BJ (cell line): ENCODE results near the gene RSPH6A. TPM values are rescaled to one million over a fixed set of nuclear protein-coding genes. Genes with fewer than 3 reads are reported as not detected.

ENCODE experiments used
- polyA plus RNA-seq: library from polyadenylated mRNA; depleted of rRNA; stranded (reverse); fragments of >200 nt; gene quantifications from 2 replicates; pipeline ENCODE4 v1.2.3, GENCODE V29; 2011; rRNA removed

RSPH6A gene
- polyA plus RNA-seq, 1 experiment = not detected

Other genes starting within 250 kb of the RSPH6A start
- gene OPA3, start 230.5 kb downstream of the RSPH6A start, polyA plus RNA-seq = 10.9 and 15.1 TPM in 2 replicates
- gene GPR4, start 213.1 kb downstream of the RSPH6A start, polyA plus RNA-seq = 0.06 and 0.12 TPM in 2 replicates
- 20.2 and 30.4 TPM in 2 replicates for gene EML2, start 175.9 kb downstream of the RSPH6A start, polyA plus RNA-seq
- gene GIPR, start 147.1 kb downstream of the RSPH6A start, polyA plus RNA-seq = 0.54 and 1.1 TPM in 2 replicates
- 518 and 777 TPM in 2 replicates for gene SNRPD2, start 123.4 kb downstream of the RSPH6A start, polyA plus RNA-seq
- gene QPCTL, start 122.6 kb downstream of the RSPH6A start, polyA plus RNA-seq = 12.6 and 16.8 TPM in 2 replicates
- gene FBXO46, start 84.4 kb downstream of the RSPH6A start, polyA plus RNA-seq = 2.0 and 2.3 TPM in 2 replicates
- gene MEIOSIN, start 81.9 kb downstream of the RSPH6A start, polyA plus RNA-seq = not detected in 2 replicates
- 6.6 and 12.5 TPM in 2 replicates for gene SIX5, start 46.1 kb downstream of the RSPH6A start, polyA plus RNA-seq
- gene DMPK, start 32.8 kb downstream of the RSPH6A start, polyA plus RNA-seq = 86.2 and 131 TPM in 2 replicates
- 20.3 and 28.6 TPM in 2 replicates for gene DMWD, start 22.5 kb downstream of the RSPH6A start, polyA plus RNA-seq
- gene SYMPK, start 47.8 kb upstream of the RSPH6A start, polyA plus RNA-seq = 45.8 and 60.2 TPM in 2 replicates
- gene FOXA3, start 49.0 kb upstream of the RSPH6A start, polyA plus RNA-seq = not detected in 2 replicates
- gene IRF2BP1, start 70.8 kb upstream of the RSPH6A start, polyA plus RNA-seq = 7.1 and 11.9 TPM in 2 replicates
- 1.6 and 1.8 TPM in 2 replicates for gene MYPOP, start 87.3 kb upstream of the RSPH6A start, polyA plus RNA-seq
- gene NANOS2, start 99.5 kb upstream of the RSPH6A start, polyA plus RNA-seq = not detected in 2 replicates
- 0.01 TPM in 2 replicates for gene NOVA2, start 158.6 kb upstream of the RSPH6A start, polyA plus RNA-seq
- gene CCDC61, start 180.2 kb upstream of the RSPH6A start, polyA plus RNA-seq = 6.7 and 8.4 TPM in 2 replicates
- not detected in 2 replicates for gene PGLYRP1, start 207.7 kb upstream of the RSPH6A start, polyA plus RNA-seq
- not detected in 2 replicates for gene IGFL4, start 225.7 kb upstream of the RSPH6A start, polyA plus RNA-seq